ENCODE results near the gene PCNT. TPM values are rescaled to one million over a fixed set of nuclear protein-coding genes. Genes with fewer than 3 reads are reported as not detected.

Gene PCNT
- total and polyA plus RNA-seq, 9 of the 15 experiments (the other 6 are each of a cell fraction or from before 2014, with no cell fraction given) = 9.1 to 53.5 (median 31.3) TPM

DNA sequence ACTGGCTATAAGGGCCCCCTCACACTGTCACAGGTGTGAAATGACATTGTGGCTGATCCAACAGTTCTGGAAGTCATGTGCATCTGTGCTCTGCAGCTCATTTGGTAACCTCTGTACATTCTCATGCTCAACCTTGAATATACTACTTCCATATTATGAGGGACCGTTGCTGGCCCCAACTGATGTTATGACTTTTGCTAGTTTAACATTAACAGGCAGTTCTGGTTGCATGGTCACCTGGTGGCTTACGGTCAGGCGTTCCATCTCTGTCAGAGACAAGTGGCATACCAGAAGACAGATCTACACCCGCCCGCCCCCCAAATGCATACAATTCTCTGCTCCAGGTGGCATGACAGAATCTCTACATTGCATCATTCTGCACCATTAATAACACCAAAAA lies 128.8 kb downstream of the PCNT start:
- H2AFZ ChIP-seq (ENCODE audit: low read depth, low read length) = no peak overlapping the region
- CTCF ChIA-PET (ENCODE audit: low intra/inter-chr PET ratio) = no interaction called here
- no peak for ATAC-seq
- no peak for DNase-seq (ENCODE audit: extremely low read depth in 1 of 4, low spot score in 3 of 4)
- no peak overlapping the region for H3K27ac ChIP-seq (ENCODE audit: extremely low read depth, low read depth, low read length)
- TF ChIP-seq BRD9 (IDR thresholded peaks at IDR 0.05; ENCODE audit: low read depth, partially characterized antibody) = no peak
- TF ChIP-seq, protein P1, sequence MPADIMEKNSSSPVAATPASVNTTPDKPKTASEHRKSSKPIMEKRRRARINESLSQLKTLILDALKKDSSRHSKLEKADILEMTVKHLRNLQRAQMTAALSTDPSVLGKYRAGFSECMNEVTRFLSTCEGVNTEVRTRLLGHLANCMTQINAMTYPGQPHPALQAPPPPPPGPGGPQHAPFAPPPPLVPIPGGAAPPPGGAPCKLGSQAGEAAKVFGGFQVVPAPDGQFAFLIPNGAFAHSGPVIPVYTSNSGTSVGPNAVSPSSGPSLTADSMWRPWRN (IDR thresholded peaks at IDR 0.05; ENCODE audit: low read depth) = no peak
- POLR2A ChIA-PET = interaction anchor here (0.7 kb wide), 1 partner anchor 103 kb away, joined by 3 read pairs; no protein-coding TSS in a partner anchor
- BruUV-seq (replicated peaks) = no TSS peak
- intact Hi-C loops (cut with micrococcal nuclease) (loop anchor here (10.0 kb wide), 1 partner anchor 228 kb away; the partner anchor contains the start of gene LSS), in situ Hi-C loops (cut with MboI) (no loop called here)
- H3K79me2 ChIP-seq (ENCODE audit: control insufficient read depth, insufficient read depth, low read length) = peaks cover 55% of the 10 kb centered on the region
- no peaks in the 10 kb centered on the region for H3K9me1 ChIP-seq (ENCODE audit: control insufficient read depth, insufficient read depth, low read length)
- H3K9me3 ChIP-seq (replicated peaks; ENCODE audit: control insufficient read depth, insufficient read depth, low read depth, low read length) = no peaks in the 10 kb centered on the region; the same call in 1 of the 2 replicates
- H3K9ac ChIP-seq (ENCODE audit: insufficient read depth in 1 of 2, low read depth in 2 of 2, low read length in 2 of 2) = no peak overlapping the region
- no peak overlapping the region for H3K4me2 ChIP-seq (ENCODE audit: insufficient read depth, low read length)
- H3K36me3 ChIP-seq (ENCODE audit: control insufficient read depth, insufficient read depth, low read length) = peaks cover 35% of the 10 kb centered on the region
- H3K4me3 ChIP-seq = no peak overlapping the region
- H3K4me1 ChIP-seq (replicated peaks in 1 of 2; ENCODE audit: control insufficient read depth in 2 of 2, insufficient read depth in 2 of 2, low read length in 2 of 2) = peaks cover 17 to 27% of the 10 kb centered on the region in 2 experiments
- WGBS (ENCODE audit: insufficient coverage, low coverage, missing lambda C conversion rate) = 97% methylated on average over 5 of the region's 5 CpGs
- no peaks in the 10 kb centered on the region for H4K20me1 ChIP-seq (replicated peaks; ENCODE audit: control insufficient read depth, insufficient read depth, low read length)
- no peak for FAIRE-seq
- H3K27me3 ChIP-seq (ENCODE audit: control insufficient read depth in 2 of 2, insufficient read depth in 2 of 2, low read length in 2 of 2) = no peaks in the 10 kb centered on the region

DNA sequence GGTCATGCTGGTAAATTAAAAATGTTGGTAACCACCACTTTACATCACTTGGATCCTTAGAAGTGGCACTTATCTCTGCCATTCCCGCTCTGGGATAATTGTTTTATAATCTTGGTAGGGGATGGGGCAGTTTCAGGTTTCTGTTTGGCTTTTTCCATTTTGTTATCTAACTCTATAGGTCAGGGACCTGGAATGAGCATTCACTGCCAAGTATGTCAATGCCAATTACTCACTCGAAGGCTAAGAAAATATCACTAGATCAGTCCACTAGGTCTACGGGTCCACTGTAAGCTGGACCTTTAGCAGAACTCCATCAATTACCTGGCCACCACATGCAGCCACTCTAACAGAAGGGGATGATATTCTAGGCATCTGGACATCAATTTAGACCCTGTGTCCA lies 130.2 kb downstream of the PCNT start:
- in situ Hi-C loops (cut with MboI) = no loop called here
- WGBS (ENCODE audit: insufficient coverage, low coverage, missing lambda C conversion rate) = 73% methylated on average over 3 of the region's 3 CpGs
- POLR2A ChIA-PET = interaction anchor here (0.6 kb wide), 1 partner anchor 137 kb away, joined by 4 read pairs; no protein-coding TSS in a partner anchor

More for the DNA sequence above, 130.2 kb downstream of the PCNT start:
- no peaks in the 10 kb centered on the region; the same call in 1 of the 2 replicates for H3K9me3 ChIP-seq (replicated peaks; ENCODE audit: control insufficient read depth, insufficient read depth, low read depth, low read length)
- no TSS peak for BruUV-seq (replicated peaks)
- peaks cover 60% of the 10 kb centered on the region for H3K79me2 ChIP-seq (ENCODE audit: control insufficient read depth, insufficient read depth, low read length)
- H3K4me3 ChIP-seq = no peak overlapping the region
- H4K20me1 ChIP-seq (replicated peaks; ENCODE audit: control insufficient read depth, insufficient read depth, low read length) = no peaks in the 10 kb centered on the region
- TF ChIP-seq, protein P2, sequence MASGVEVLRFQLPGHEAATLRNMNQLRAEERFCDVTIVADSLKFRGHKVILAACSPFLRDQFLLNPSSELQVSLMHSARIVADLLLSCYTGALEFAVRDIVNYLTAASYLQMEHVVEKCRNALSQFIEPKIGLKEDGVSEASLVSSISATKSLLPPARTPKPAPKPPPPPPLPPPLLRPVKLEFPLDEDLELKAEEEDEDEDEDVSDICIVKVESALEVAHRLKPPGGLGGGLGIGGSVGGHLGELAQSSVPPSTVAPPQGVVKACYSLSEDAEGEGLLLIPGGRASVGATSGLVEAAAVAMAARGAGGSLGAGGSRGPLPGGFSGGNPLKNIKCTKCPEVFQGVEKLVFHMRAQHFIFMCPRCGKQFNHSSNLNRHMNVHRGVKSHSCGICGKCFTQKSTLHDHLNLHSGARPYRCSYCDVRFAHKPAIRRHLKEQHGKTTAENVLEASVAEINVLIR (CRISPR knock-in tag; IDR thresholded peaks at IDR 0.05) = no peak
- no peaks in the 10 kb centered on the region for H3K9me1 ChIP-seq (ENCODE audit: control insufficient read depth, insufficient read depth, low read length)
- CTCF ChIA-PET (ENCODE audit: low intra/inter-chr PET ratio) = no interaction called here
- no peak overlapping the region for H3K27ac ChIP-seq (ENCODE audit: extremely low read depth, low read depth, low read length)
- intact Hi-C loops (cut with micrococcal nuclease) = loop anchor here (10.0 kb wide), 1 partner anchor 229 kb away; the partner anchor contains the start of gene LSS
- H3K27me3 ChIP-seq (ENCODE audit: control insufficient read depth in 2 of 2, insufficient read depth in 2 of 2, low read length in 2 of 2) = no peaks in the 10 kb centered on the region
- peaks cover 25 to 28% of the 10 kb centered on the region in 2 experiments for H3K4me1 ChIP-seq (replicated peaks in 1 of 2; ENCODE audit: control insufficient read depth in 2 of 2, insufficient read depth in 2 of 2, low read length in 2 of 2)
- DNase-seq (ENCODE audit: extremely low read depth in 1 of 4, low spot score in 3 of 4) (no peak), FAIRE-seq (no peak), ATAC-seq (no peak)
- H3K4me2 ChIP-seq (ENCODE audit: insufficient read depth, low read length) = no peak overlapping the region
- no peak overlapping the region for H2AFZ ChIP-seq (ENCODE audit: low read depth, low read length)
- peaks cover 35% of the 10 kb centered on the region for H3K36me3 ChIP-seq (ENCODE audit: control insufficient read depth, insufficient read depth, low read length)
- H3K9ac ChIP-seq (ENCODE audit: insufficient read depth in 1 of 2, low read depth in 2 of 2, low read length in 2 of 2) = no peak overlapping the region
